NCI-H446 (cell line): ENCODE measurements around the gene TRABD2B.

ENCODE experiments used
- DNase-seq, 2 experiments: peaks; one replicate each; lab custom pipeline; 2025; lab: John Stamatoyannopoulos, UW

Gene TRABD2B

GRCh38 chr1:47935856-47936255 is 61.3 kb downstream of the TRABD2B start:
- no peak for DNase-seq

DNA sequence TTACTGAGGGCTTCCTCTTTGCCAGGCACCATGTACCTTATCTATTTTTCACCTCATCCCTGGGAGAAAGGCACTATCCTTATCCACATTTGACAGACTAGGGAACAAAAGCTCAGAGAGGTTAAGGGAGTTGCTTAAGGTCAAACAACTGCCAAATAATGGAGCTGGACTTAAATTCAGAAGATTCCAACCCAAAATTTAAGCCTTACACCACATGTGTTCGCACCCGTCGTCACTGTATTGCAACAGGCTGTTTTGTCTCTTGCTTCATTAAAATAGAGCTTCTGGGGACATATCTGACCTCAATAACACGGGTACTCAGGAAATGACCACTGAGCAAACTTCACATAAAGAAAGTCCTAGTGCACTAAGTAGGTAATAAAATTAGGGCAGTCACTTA is 62.0 kb downstream of the TRABD2B start:
- DNase-seq: no peak

DNA sequence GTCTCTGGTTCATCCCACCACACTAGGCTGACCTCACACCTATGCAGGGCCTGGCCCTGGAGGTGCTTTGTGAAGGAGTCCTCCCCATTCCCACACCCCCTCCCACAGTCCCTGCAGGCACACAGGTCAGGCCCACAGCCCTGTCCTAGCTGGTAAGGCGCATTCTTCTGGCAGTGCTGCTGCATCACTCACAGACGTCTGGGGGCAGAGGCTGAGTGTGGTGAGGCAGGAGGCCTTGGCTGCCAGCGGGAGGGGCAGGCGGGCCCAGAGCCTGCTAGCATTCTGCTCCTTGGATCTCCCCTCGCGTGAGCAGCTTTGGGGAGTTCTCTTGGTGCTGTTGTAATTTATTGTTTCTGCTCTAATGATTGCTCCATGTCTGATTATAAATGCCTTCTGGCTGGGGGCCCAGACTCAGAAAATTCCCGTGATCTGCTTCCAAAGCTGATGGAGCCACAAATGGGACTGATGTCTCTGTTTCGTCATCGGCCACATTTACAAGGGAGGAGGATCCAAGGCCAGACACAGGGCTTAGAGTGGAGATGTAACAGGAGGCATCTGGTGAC is 62.9 kb downstream of the TRABD2B start:
- no peak for DNase-seq

- DNase-seq: no peak
These were observed 64.4 kb downstream of the TRABD2B start for GRCh38 chr1:47932743-47933142.

GRCh38 chr1:47931395-47931794 is 65.8 kb downstream of the TRABD2B start:
- no peak for DNase-seq

DNA sequence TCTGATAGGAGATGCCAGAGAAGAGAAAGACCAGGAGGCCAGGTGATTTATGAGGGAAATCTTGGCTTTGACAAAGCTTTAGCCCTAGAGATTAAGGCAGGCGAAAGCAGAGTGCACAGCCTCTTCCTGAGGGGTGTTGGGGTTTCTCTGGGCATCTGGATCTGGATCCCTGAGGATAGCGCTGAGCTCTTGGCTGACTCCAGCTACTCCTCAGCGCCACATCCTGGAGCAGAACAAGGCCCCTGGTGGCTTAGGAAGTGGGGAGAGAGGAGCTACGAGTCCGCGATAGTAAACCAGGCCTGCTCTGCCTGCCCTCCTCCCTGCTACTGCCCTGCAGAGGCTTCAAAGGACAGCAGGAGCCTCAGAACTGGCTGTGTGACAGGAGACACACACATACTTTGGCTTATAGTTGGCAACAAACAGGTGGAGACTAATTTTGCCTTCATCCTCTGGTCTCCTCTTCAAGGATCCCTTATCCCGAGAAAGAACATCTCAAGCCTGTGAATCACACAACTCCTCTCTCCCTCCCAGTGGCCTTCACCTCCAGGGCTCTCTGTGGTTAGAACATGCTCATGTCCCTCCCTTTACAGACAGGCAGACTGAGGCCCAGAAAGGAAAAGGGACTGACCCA is 66.9 kb downstream of the TRABD2B start:
- DNase-seq: no peak

GRCh38 chr1:47927165-47927564 is 70.0 kb downstream of the TRABD2B start:
- no peak for DNase-seq

DNA sequence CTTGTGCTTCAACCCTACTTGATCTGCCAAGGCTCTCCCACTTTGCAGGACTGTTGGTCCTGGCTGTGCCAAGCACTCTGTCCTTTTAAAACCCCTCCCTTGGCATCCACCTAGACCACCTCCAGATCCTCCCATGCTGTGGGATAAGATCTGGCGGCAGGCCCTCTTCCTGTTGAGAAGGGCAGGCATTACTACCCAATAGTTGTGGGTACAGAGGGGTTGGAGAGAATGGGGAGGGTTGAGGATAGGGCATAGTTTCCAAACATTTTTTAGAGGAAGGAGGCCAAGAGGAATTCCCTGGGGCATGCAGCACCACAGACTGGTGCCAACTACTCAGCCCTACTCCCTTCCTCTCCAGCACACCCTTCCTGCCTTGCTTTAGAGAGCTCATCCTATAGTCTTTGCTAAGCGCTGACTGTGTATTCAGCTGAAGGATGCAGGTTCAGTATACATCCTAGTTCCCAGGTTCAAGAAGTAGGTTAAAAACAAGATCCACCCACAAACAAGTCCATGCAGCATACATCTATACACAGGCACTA is 70.7 kb downstream of the TRABD2B start:
- no peak for DNase-seq

- DNase-seq: no peak
These were observed 72.7 kb downstream of the TRABD2B start for GRCh38 chr1:47924270-47925048.

DNA sequence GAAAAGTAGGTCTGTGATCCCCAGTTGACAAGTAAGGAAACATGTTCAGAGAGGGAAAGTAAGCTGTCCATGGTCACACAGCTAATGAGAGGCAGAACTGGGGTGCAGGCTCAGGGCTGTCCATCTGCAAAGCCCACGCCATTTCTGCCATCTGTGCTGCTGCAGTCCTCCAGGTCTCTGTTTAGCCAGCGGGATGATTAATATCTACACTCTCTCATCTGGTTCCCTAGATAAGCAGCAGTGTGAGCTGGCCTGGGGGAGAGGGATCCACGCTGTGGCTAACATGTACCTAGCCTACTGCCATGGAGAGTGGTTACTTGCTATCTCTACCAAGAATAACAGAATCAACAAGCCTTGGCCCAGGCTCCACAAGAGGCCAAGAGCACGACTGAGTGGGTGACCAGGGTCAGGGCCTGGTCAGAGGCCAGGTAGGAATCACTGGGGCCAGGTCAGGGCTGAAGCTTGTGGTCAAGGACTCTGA is 75.2 kb downstream of the TRABD2B start:
- no peak for DNase-seq

GRCh38 chr1:47919113-47919833 is 77.9 kb downstream of the TRABD2B start:
- DNase-seq: no peak

DNA sequence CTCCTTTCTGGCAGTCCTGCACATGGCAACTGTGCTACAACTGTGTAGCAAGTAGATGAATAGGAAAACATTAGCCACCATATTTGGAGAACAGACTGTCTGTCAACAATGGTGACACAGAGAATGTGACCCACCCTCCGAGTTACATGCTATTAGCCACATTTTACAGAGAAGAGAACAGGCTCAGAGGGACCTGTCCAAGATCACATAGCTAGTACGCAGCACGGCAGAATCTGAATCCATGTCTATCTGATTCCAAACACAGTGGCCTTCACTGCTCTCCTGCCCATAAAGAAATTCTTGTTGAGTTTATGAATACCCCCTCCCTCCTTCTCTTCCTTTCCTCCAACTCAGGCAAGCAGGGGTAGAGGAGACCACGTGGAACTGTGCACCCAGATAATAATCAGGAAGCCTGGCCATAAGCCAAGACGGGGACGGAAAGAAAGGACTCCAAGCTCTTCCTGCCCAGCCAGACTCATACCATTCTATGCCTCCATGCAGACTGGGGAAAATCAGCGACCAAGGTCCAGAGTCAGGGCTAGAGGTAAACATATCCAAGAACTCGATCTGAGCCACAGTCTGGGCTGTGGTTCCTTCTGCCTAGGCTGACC is 78.8 kb downstream of the TRABD2B start:
- no peak for DNase-seq

- no peak for DNase-seq
These were observed 79.5 kb downstream of the TRABD2B start for GRCh38 chr1:47917687-47918086.

- DNase-seq: no peak
These were observed 81.4 kb downstream of the TRABD2B start for GRCh38 chr1:47915677-47916353.

GRCh38 chr1:47914952-47915676 is 82.1 kb downstream of the TRABD2B start:
- no peak for DNase-seq

DNA sequence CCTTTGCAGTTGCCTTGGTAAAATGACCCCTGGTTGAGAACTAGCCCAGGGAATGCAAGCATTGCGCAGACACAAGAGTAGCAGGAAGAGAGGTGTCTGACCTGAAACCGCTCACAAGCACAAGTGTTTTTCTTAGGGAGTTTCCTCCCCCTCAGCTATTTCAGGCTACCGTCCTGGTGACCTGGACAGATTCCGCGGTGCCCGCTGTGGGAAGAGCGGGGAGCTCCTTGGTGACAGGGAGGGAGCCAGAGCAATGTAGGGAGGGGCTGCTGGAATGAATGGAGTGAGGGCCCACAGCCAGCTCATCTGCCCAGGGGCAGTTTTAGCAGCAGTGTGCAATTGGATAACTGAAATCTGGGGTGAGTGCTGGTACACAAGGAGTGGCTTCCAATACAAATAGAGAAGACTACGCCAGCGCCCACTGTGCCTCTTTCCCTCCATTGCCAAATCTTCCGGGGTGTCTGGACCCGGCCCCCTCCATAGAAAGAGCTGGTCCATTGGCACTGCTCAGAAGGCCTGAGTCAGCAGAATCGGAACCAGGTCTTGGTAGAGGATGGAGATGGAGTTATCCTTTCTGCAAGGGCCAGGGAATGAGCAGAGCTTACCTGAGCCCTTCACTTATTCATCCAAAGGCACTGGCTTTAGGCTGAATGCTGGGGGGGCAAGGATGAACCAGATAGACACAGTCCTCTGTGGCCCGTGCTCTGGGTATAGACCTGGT is 82.8 kb downstream of the TRABD2B start:
- DNase-seq: no peak

DNA sequence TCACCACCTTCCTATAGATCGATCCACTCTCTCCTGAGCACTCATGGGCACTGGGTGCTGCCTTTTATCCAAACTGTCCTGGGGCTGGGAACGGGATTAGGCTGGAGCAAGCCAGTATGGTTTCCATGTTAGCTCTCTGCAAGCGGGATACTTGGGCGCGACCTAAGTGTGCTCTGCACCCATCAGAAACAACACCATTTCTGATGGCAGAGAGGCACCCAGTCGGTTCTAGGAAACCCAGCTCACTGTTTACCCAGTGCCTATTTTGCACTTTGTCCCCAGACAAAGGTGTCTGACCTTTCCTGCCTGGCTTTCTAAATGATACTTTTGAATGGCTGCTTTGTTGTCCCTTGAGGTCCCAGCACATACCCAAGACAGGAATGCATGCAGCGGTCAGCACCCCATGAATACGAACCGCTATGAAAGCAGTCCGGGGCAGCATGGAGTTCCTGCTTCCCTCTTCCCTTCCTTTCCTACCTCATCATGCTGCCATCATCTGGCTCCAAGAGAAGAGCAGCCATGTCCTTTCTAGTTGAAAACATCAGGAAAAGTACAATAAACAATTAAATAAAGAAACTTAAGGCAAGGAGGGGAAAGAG is 83.9 kb downstream of the TRABD2B start:
- DNase-seq: no peak

DNA sequence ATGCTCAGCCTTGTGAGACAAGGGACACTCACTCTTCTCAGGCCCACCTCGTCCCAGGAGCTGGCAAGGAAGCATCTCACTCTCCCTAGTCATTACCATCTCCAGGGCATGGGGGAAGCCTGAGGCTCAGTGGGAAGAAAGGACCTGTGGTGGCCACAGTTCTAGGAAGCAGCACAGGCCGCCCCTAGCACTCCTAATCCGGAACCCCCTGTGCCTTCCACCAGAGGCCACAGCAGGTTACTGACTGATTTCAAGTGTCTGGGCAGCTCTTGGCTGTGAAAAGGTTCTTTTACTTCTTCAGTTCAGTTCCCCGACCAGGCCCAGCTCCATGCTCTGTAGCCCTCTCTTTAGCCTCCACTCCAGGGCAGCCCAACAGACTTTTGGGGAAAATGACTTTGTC is 84.4 kb downstream of the TRABD2B start:
- no peak for DNase-seq

DNA sequence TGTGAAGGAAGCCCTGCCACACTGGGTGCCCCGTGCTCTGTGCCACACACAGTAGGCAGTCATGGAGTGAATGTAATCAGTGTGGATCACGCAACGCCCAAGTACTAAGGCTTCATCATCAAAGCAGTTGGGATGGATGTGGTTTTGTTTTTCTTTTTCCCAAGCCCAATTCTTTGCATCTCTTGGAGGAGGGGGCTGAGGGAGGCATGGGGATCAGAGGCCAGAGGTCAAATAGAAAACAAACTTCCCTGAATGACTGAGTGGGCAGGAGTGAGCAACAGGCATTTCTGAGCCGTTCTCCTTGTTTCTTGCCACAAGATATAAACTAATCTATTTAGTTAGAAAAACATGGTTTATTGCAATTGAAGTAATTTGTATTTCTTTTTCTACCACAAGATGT is 85.3 kb downstream of the TRABD2B start:
- no peak for DNase-seq

DNA sequence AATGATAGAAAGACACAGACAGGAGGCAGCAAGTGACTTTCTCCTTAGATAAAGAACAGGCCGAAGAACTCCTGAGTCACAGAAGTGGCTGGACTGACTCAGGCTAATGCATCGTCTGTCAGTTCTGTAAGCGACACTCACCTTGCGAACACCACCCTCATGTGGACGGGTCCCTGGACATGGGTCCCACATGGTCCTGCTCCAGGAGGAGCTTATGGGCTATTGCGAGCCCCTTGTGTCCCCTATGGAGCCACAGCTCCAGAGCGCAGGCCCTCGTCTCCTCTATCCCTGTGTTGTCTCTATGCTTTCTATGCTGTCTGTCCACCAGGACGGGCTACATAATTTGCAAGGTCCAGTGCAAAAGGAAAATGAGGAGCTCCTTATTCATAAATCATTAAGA is 85.8 kb downstream of the TRABD2B start:
- DNase-seq: no peak
